GM19324 (cell line): ENCODE measurements around the gene KCND2.
"Not testable (repeated sequence)": the region's sequence is repeated elsewhere in the genome, so short reads cannot be mapped to it uniquely, and the experiment has no call there.

Source experiments
- ATAC-seq: cut with Tn5 transposase; IDR thresholded peaks from one replicate; pipeline ENCODE4 v1.9.1; 2021; ENCODE audit warnings: mild to moderate bottlenecking, moderate library complexity; ENCODE audit not compliant: unreplicated experiment, low FRiP score

Gene KCND2

DNA sequence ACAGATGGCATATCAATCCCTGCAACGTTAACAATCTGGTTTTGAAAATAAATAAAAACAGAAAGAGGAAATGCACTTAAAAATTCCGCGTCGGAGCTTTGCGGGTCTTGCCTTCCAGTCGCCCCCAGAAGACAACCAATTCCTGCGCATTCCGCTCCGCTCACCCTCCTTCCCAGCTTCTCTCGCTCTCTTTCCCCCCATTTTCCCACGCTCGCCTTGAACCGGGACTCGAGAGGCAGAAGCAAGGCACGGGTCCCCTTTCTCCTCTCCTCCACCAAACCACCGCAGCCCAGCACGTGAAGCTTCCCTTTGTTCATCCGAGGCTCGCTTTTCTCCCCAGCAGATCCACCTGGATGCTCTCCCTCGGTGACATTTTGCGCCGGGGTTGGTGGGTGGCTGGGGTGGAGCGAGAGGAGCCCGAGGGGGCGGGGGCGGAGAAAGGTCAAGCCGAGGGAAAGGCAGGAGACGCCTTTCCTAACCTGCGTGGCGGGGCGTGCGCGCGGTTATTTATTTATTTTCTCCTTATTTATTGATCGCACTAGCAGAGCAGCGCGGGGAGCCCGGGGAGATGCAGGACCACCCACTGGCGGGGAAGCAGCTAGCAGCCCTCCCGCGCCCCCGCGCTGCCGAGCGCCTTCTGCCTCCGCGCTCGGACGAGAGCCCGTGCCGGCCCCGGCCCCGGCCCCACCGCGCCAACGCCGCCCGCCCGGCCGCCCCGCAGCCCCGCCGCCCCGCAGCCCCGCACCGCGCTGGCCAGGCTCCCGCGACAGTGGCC, at the start of gene KCND2:
TSS of gene KCND2 (plus strand) at position 475 of the 775 bp plus-strand sequence.
- peak; percentile 36 for ATAC-seq

DNA sequence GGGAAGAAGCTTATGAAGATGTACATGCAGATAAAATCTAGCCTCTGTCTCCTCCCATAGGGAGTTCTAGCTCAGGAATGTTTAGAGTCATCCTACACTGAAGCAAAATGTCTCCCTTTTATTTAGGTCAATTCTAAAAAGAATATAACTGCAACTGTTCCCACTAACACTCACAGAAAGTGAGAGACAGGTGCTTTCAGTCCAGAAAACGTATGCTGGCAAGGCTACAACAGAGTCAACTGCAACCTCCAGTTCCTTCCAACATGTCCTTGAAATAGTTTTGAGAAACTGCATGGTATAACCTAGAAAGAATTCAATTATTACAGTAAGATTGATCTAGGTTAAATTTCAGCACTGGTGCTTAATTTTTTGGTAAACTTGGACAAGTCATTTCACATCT, 46.8 kb upstream of the KCND2 start:
- ATAC-seq, result no peak

DNA sequence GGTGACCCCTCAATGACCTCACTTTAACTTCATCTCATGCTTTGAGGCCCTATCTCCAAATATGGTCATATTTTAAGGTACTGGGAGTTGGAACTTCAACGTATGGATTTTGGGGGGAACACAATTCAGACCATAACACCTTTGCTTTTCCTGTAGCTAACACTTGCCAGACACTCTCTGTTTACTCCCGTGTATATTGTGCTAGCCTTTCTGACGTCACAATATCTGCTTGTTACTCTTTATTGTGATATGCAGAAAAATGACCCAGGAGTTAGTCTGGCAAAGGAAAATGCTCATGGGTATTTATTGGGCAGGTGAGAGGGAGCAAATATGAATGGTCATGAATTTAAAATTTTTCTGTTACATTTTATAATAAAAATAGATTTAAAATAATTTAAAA, 45.7 kb upstream of the KCND2 start:
- ATAC-seq, result no peak

DNA sequence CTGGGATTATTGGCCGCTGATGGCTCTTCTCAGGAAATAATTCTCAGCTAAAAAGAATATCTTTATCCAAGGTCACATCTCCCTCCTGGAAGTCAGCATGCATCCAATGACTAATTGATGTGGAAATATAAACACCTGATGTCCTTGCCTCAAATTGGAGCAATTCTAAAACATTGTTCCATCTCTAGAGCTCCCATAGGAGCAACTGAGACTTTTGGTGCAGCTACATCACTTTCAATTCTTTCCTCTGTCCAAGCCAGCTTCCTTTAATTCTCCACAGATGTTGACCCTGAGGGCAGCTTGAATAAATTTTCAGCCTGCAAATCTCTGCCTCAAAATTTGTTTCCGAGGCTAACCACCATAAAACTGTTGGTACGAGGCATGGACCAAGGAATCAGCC, 43.9 kb upstream of the KCND2 start:
- no peak for ATAC-seq

DNA sequence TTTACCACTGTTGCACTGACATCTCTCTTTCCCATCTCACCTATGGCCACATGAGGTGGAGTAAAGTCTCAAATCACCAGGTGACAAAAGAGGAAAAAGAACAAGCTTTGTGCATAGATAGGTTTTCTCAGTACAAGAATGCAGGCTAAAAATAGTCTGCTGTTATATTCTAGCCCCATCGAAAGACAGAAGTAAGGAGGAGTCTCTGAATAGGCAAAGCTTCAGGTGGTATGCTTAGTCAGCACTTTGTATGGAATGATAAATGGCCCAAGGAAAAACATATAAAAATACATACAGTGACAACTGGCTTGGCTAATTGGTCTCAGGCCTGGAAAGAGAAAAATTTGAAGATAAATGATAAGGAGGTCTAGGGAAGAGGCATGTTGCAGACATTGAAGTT, 39.6 kb upstream of the KCND2 start:
- no peak for ATAC-seq

DNA sequence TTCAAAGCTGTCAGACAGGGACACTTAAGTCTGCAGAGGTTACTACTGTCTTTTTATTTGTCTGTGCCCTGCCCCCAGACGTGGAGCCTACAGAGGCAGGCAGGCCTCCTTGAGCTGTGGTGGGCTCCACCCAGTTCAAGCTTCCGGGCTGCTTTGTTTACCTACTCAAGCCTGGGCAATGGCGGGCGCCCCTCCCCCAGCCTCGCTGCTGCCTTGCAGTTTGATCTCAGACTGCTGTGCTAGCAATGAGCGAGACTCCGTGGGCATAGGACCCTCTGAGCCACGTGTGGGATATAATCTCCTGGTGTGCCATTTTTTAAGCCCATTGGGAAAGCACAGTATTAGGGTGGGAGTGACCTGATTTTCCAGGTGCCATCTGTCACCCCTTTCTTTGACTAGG, 32.6 kb upstream of the KCND2 start:
- not testable (repeated sequence) for ATAC-seq

DNA sequence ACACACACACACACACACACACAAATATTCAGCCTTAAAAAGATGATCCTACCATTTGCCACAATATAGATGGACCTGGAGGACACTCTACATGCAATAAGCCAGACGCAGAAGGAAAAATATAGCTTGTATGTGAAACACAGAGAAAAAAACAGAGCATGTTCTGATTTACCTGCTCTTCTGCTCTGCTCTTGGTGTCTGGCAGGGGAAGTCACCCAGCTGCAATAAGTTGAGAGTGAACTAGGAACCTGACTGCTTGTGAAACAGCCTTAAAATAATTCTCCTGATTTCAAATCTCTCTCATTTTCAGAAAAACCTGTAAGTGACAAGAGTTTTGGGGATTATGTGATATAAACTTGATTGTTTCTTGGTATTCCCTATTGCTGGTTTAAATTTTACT, 31.0 kb upstream of the KCND2 start:
- ATAC-seq, result no peak

DNA sequence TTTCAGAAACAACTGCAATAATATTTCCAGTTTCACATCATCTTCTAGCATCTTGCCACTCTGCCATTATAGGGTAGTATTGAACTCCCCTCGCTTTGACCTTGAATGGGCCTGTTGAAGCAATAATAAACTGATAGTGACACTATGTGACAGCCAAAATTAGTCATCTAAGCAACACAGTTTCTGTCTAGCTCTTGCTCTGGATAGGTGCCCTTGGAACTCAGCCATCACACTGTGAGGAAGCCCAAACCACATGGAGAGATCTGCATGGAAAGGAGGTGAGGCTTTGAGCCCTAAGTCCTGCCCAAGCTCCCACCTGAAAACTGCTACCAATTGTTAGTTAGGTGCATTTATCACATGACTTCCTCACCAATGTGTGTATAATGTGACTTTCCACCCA, 18.1 kb upstream of the KCND2 start:
- no peak for ATAC-seq

DNA sequence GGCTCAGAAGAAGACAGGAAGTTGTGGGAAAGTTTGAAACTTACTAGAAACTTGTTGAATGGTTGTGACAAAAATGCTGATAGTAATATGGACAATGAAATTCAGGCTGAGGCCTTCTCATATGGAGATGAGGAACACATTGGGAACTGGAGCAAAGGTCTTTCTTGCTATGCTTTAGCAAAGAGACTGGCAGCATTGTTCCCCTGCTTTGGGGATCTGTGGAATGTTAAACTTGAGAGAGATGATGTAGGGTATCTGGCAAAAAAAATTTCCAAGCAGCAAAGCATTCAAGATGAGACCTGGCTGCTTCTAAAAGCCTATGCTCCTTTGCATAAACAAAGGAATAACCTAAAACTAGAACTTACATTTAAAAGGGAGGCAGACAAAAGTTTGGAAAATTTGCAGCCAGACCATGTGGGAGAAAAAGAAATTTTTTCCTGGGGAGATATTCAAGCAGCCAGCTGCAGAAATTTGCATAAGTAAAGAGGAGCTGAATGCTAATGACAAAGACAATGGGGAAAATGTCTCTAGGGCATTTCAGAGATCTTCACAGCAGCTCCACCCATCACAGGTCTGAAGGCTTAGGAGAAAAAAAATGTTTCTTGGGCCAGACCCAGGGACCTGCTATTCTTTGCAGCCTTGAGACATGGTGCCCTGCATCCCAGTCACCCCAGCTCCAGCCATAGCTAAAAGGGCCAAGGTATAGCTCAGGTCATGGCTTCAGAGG, 16.5 kb upstream of the KCND2 start:
- ATAC-seq, result no peak

DNA sequence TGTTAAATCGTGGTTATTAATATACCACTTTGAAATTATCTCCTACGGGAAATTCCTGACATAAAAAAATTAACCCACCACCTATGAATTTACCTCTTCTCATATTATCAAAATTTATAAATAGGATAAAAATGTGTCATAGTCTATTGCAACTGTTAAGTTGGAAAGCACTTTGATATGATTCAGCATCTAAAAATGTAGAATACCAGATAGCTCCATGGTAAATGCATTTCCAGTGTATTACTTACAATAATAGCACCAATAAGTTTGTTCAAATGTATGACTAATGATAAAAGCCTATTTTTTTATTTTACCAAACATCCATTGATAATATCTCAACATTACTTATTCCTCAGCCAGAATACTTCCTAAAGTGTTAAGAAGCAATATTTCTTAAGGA, 13.6 kb upstream of the KCND2 start:
- ATAC-seq, result no peak

DNA sequence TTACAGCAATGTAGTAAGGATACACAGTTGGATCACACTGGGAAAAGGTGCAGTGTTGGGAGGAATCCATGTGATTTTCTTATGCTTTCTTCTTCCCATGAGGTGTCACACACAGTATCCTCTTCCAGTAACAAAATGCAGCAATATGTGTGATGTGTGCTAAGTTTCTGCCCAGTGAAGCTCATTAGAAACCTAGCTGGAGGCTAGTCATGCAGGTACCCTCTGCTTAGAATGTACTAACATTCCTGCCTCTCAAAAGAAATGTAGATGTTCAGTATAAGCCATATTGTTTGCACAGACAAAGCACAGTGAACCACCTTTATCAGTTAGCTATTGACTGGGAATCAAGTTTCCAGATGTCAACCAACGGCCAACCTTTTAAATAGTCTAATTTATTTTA, 12.9 kb upstream of the KCND2 start:
- ATAC-seq, result no peak

DNA sequence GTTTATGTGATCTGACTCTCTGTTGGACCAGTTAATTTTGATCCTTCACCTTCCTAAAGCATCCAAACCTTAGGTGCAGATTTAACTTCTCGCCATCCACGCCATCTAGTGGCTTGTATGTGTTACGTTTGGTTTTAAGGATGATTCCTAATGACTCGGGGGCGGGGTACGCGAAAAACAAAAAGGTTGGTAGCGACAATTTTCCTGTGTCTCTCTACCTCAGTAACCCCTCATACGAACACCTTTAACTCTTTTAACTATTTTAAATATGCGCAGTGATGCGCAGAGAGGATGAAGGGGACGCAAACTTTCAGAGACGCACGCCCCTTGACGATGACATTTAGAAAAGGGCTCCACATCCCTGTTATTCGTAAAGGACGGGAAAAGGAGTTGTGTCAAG, 714 bp upstream of the KCND2 start:
- ATAC-seq, result no peak

DNA sequence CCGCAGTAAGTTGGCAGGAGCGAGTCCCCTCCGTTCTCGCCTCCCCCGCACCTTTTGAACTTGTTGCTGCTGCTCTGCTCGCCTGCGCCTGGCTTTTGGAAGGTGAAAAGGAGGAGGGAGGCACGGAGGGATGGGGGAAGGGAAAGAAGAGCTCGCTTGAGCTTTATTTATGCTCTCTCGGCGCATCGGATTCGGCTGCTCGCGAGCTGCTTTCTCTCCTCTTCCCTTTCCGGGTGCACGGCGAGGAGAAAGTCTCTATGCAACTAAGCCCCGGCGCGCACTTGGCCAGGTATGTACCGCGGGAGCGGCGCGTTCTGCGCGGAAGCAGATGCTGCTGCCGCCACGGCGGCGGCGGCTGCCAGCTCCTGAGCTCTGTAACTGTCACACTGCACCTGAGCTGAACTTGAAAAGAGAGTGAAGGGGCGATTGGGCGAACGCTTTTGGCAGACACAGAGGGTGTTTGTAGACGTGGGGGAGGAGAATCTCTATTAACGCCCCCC, 551 bp downstream of the KCND2 start:
- ATAC-seq, result peak; percentile 82

DNA sequence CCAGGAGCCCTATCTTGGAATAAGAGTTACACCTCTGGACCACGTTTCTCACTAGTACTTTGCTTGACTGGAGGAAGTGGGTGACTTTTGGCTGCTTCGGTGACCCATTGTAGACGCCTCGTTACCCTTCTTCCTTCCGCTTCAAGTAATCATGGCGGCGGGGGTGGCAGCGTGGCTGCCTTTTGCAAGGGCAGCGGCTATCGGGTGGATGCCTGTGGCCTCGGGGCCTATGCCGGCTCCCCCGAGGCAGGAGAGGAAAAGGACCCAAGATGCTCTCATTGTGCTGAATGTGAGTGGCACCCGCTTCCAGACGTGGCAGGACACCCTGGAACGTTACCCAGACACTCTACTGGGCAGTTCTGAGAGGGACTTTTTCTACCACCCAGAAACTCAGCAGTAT, 1.5 kb downstream of the KCND2 start:
- ATAC-seq, result no peak

DNA sequence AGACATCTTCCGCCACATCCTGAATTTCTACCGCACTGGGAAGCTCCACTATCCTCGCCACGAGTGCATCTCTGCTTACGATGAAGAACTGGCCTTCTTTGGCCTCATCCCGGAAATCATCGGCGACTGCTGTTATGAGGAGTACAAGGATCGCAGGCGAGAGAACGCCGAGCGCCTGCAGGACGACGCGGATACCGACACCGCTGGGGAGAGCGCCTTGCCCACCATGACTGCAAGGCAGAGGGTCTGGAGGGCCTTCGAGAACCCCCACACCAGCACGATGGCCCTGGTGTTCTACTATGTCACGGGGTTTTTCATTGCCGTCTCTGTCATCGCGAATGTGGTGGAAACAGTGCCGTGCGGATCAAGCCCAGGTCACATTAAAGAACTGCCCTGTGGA, 1.9 kb downstream of the KCND2 start:
- ATAC-seq, result no peak

DNA sequence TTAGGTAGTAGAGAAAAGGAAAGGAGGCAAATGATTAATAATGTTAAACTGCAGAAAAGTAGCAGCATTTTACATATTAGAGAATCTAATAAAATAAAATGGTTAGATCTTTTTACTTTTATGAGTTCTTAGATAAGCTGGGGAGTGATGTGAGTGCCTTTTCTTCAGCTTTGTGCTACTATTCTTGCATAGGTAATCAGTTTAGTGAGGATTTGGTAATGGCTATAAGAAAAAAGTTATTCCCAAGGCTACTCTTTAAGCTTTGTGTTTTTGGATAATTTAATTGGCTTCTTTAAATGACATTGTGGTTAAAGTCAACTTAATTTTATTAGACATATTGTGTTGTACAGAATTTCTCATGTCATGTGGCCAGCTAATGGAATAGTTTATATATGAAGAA, 3.7 kb downstream of the KCND2 start:
- no peak for ATAC-seq

DNA sequence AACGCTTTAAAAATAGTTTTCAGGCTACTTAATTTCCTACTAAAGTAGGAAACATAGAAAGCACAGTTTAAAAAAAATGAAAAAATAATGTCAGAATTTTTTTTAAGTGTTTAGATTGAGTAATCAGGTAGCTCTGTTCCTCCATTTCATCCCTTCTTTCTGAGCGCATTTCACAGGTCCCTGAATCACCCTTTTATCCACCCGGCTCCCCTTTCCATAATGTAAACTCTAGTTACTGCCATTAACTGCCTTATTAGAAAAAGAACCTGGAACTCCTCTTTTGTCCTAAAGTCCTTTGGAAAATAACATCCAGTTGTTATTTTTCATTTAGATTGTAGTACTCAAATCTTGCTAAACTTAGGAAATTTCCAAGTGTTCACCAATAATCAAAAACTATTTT, 5.8 kb downstream of the KCND2 start:
- no peak for ATAC-seq

DNA sequence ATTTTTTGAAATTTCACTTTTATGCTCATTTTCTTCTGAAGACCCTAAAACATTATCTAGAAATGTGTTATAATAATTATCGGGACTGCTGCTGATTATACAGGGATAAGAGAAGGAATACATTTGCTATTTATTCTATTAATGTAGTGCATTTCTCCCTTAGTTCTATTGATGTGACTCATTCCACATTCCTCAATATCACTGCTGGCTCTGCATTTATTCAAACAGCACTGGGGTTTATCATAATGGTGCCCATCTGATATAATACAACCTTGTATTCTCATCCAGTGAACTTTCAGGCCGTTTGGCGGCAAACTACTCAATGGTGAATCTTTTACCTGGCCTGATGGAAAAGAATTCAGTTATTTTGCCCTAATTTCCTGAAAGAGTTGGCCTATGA, 7.8 kb downstream of the KCND2 start:
- ATAC-seq, result no peak

DNA sequence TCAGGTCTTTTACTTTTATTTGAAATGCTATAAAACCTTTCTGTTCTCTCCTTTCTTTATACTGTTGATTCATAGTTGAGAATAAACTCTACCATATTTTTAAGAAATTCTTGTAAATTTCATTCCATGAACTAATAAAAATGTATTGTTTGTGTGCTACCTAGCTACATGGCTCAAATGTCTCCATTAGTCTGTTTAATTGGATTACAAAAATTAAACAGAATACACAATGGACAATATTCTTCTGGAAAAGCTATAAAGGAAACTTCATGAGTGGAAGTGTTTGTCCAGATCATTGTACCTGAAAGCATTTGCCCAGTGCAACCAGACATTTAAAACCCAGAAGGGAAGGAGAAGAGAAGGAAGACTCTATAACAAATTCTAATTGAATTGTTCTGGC, 20.1 kb downstream of the KCND2 start:
- ATAC-seq, result no peak

DNA sequence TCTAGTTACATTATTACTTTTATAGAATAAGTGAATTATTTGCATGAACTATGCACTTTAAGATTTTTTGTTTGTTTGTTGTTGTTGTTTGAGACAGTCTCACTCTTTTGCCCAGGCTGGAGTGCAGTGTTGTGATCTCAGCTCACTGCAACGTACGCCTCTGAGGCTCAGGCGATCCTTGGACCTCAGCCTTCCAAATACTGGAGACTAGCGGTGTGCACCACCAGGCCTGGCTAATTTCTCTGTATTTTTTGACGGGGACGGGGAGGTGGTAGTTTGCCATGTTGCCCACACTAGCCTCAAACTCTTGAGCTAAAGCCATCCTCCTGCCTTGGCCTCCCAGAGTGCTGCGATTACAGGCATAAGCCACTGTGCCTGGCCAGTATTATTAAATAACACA, 29.2 kb downstream of the KCND2 start:
- no peak for ATAC-seq

DNA sequence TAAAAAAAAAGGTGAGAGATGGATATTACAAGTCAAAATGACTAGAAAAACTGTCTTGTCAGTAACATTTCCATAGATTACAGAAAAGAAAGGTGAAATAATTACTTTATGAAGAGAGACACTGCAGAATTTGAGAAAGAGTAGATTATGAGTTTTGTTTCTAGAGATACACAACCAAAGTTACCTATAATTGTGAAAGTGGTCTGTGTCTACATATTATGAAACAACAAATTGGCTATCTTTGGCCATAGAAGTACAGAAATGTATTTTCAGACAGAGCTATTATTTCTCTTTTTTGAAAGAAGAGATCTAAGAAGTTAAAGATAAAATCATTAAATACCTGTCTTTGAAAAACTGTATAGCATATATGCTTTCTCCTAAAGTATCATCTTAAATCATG, 30.1 kb downstream of the KCND2 start:
- no peak for ATAC-seq

DNA sequence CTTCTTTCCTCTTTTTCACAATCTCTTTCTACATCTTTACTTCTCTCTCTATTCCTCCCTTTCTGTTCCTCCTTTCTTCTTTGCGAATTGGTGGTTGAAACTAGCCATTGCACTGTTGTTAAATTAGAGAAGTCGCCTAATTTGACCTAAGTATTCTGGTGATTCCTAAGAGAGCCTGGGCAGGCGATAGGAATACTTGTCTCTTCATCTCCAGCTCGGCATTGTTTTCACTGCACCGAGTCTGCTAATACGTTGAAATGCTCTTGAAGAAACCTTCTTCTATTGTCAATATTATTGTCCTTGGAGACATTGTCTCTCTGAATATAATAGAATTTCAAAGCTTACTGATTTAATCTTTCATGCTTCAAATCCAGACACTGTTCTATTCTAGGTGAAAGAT, 31.7 kb downstream of the KCND2 start:
- ATAC-seq, result no peak
